K562 (cell line): ENCODE measurements around the gene UBXN11. TPM values are rescaled to one million over a fixed set of nuclear protein-coding genes. Genes with fewer than 3 reads are reported as not detected.

ENCODE experiments used
- CC2D1A ChIP-seq: fragments of 450-650 bp; IDR thresholded peaks from 2 replicates; pipeline ENCODE4 v1.6.1; 2017; ENCODE audit warnings: mild to moderate bottlenecking
- CREB1 ChIP-seq, 2 experiments: sonication (generic) in 1 of 2; formaldehyde crosslinking in 1 of 2; IDR thresholded peaks; 2 replicates each; pipeline versions ENCODE4 v1.6.1 to v1.8.0; 2012 to 2022; ENCODE audit warnings: inconsistent platforms in 1 of 2, mild to moderate bottlenecking in 1 of 2, missing genetic modification reagents in 1 of 2, moderate library complexity in 1 of 2
- FOXK1 ChIP-seq: sonication (generic); formaldehyde crosslinking; IDR thresholded peaks from 2 replicates; pipeline ENCODE4 v1.8.0; 2022; ENCODE audit warnings: missing genetic modification reagents, mild to moderate bottlenecking, borderline replicate concordance
- GABPA ChIP-seq: fragments of 200-800 bp; sonication (Bioruptor generic); conservative IDR thresholded peaks from 2 replicates; pipeline ENCODE4 v1.6.1; 2016; ENCODE audit warnings: low read depth, missing genetic modification characterization, missing compliant biosample characterization
- HNRNPK ChIP-seq: fragments of 200-400 bp; formaldehyde crosslinking; IDR thresholded peaks from one replicate; pipeline ENCODE4 v1.6.1; 2018; ENCODE audit warnings: mild to moderate bottlenecking, low read depth, low read length; ENCODE audit not compliant: poor library complexity, severe bottlenecking
- ILK ChIP-seq: fragments of 450-650 bp; IDR thresholded peaks from 2 replicates; pipeline ENCODE4 v1.6.1; 2016; ENCODE audit warnings: missing genetic modification characterization, low read depth, mild to moderate bottlenecking, missing compliant biosample characterization, moderate library complexity, borderline replicate concordance
- KLF16 ChIP-seq: IDR thresholded peaks from 2 replicates; pipeline ENCODE4 v1.6.1; 2016; ENCODE audit warnings: antibody characterized with exemption
- NFE2 ChIP-seq: IDR thresholded peaks from 2 replicates; pipeline ENCODE4 v1.6.1; 2014; ENCODE audit warnings: antibody characterized with exemption, low read depth
- PHB ChIP-seq: fragments of 250-450 bp; sonication (Bioruptor Pico); IDR thresholded peaks from 2 replicates; pipeline ENCODE4 v1.5.0; 2021
- PHF8 ChIP-seq: fragments of 200-600 bp; sonication (generic); IDR thresholded peaks from 2 replicates; pipeline ENCODE4 v1.6.1; 2012; ENCODE audit warnings: mixed run types, mild to moderate bottlenecking, inconsistent platforms, low read length, moderate library complexity, borderline replicate concordance
- RUNX1 ChIP-seq: sonication (generic); IDR thresholded peaks from 2 replicates; pipeline ENCODE4 v1.6.1; 2016; ENCODE audit warnings: antibody characterized with exemption, low read depth
- SRF ChIP-seq, 2 experiments: fragments of 250-450, 450-650 bp in 1 of 2; sonication (Bioruptor Pico) in 1 of 2; sonication (generic) in 1 of 2; formaldehyde crosslinking; IDR thresholded peaks; 2 replicates each; pipeline versions ENCODE4 v1.5.0 to v1.5.1; 2020 to 2022; ENCODE audit warnings: mild to moderate bottlenecking in 1 of 2, missing genetic modification reagents in 1 of 2
- TAL1 ChIP-seq: fragments of 450-650 bp; IDR thresholded peaks from 2 replicates; pipeline ENCODE4 v1.6.1; 2016; ENCODE audit warnings: mild to moderate bottlenecking
- TCF7L2 ChIP-seq: fragments of 150-350 bp; IDR thresholded peaks from 2 replicates; pipeline ENCODE4 v1.6.1; 2016; ENCODE audit warnings: low read depth, mild to moderate bottlenecking, low read length, moderate library complexity
- TFAM ChIP-seq: fragments of 250-450 bp; sonication (Bioruptor Pico); conservative IDR thresholded peaks from 2 replicates; pipeline ENCODE4 v1.5.0; 2021; ENCODE audit warnings: mild to moderate bottlenecking, moderate library complexity
- ZFX ChIP-seq: sonication (generic); formaldehyde crosslinking; IDR thresholded peaks from 2 replicates; pipeline ENCODE4 v1.8.0; 2022; ENCODE audit warnings: mild to moderate bottlenecking, missing genetic modification reagents, moderate library complexity
- ZNF316 ChIP-seq: fragments of 450-650 bp; IDR thresholded peaks from 2 replicates; pipeline ENCODE4 v1.6.1; 2016
- ZNF583 ChIP-seq: fragments of 250-450 bp; sonication (Bioruptor Pico); IDR thresholded peaks from 2 replicates; pipeline ENCODE4 v1.4.0; 2020
- polyA plus RNA-seq, 8 experiments: library from polyadenylated mRNA; depleted of rRNA in 4 of 8; stranded (reverse) in 5 of 8; unstranded in 3 of 8; fragments of >200 nt; fragmentation: Nextera tagmentation in 2 of 8; fragmentation: Illumina TruSeq in 1 of 8; extraction: Ambion mirVana in 2 of 8; extraction: Trizol in 1 of 8; gene quantifications; 2 replicates each; pipeline versions ENCODE4 v1.2.1 to v1.2.3, GENCODE V29; 2011 to 2014; ENCODE audit warnings: inconsistent platforms in 1 of 8, missing spikeins in 1 of 8
- total RNA-seq, 7 experiments: library from RNA; depleted of rRNA in 6 of 7; stranded (reverse); fragments of >200 nt in 6 of 7; fragmentation: Illumina TruSeq in 2 of 7; extraction: Trizol in 2 of 7; gene quantifications; 2 replicates each; pipeline versions ENCODE4 v1.2.1 to v1.2.3, GENCODE V29; 2011 to 2021; ENCODE audit warnings: low replicate concordance in 1 of 7
- TF ChIP-seq, protein P1 (sequence below), 2 experiments: IDR thresholded peaks in 1 of 2; conservative IDR thresholded peaks in 1 of 2; 2 replicates each; pipeline ENCODE4 v1.6.1; 2016; ENCODE audit warnings: low read depth in 2 of 2, mild to moderate bottlenecking in 1 of 2, missing compliant biosample characterization in 1 of 2, missing genetic modification characterization in 1 of 2, moderate library complexity in 1 of 2
- TF ChIP-seq, protein P2 (sequence below): sonication (generic); formaldehyde crosslinking; IDR thresholded peaks from 2 replicates; pipeline ENCODE4 v1.4.0; 2020; ENCODE audit warnings: mild to moderate bottlenecking, missing genetic modification reagents
- TF ChIP-seq, protein P3 (sequence below), 2 experiments: fragments of 450-650 bp in 1 of 2; sonication (generic) in 1 of 2; formaldehyde crosslinking; conservative IDR thresholded peaks; 2 replicates each; pipeline versions ENCODE4 v1.4.0 to v1.8.1; 2020 to 2022; ENCODE audit warnings: mild to moderate bottlenecking in 1 of 2, missing genetic modification reagents in 1 of 2
- TF ChIP-seq, protein P4 (sequence below): fragments of 450-650 bp; IDR thresholded peaks from 2 replicates; pipeline ENCODE4 v1.6.1; 2016

UBXN11 gene
- total and polyA plus RNA-seq, 9 of the 15 experiments (the other 6 are each of a cell fraction or from before 2014, with no cell fraction given): 0.48 to 34.3 (median 11.3) TPM

DNA sequence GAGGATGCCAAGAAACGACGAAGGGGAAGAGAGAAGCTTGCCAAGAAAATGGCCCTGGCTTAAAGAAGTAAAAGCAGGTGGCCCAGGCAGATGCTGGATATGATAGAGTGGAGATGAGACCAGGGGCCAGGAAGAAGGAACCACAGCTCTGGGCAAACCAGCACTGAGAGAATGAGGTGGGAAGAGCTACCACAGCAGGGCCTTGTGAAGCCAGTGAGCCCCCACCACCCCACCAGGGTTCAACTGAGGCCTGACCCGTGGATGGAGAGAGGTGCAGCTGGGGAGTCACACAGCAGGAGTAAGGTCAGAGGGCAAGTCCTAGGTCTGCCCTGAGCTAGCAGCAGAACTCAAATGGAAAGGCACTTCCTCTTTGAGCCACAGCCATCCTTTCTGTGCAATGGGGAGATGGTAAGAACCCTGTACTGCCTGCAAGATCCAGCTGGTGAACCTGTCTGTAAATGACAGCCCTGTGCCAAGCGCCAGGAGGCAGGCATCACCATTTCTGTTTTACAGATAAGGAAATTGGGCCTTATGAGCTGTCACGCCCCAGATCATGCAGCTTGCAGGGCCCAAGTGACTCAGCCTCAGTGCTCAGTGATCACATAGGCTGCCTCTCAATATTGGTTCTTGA is 18.0 kb downstream of the UBXN11 start (continued):
- TF ChIP-seq, protein P1, sequence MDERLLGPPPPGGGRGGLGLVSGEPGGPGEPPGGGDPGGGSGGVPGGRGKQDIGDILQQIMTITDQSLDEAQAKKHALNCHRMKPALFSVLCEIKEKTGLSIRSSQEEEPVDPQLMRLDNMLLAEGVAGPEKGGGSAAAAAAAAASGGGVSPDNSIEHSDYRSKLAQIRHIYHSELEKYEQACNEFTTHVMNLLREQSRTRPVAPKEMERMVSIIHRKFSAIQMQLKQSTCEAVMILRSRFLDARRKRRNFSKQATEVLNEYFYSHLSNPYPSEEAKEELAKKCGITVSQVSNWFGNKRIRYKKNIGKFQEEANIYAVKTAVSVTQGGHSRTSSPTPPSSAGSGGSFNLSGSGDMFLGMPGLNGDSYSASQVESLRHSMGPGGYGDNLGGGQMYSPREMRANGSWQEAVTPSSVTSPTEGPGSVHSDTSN (CRISPR knock-in tag; IDR thresholded peaks at IDR 0.05; ENCODE audit: low read depth): no peak
- TF ChIP-seq, protein P1 (tag; conservative IDR thresholded peaks at IDR 0.05; ENCODE audit: low read depth): no peak
- no peak for TF ChIP-seq TAL1
- TF ChIP-seq PHF8: no peak
- TF ChIP-seq SRF (CRISPR knock-in tag; IDR thresholded peaks at IDR 0.05): no peak
- no peak for TF ChIP-seq KLF16
- TF ChIP-seq PHB (CRISPR knock-in tag): no peak
- no peak for TF ChIP-seq RUNX1
- TF ChIP-seq, protein P2, sequence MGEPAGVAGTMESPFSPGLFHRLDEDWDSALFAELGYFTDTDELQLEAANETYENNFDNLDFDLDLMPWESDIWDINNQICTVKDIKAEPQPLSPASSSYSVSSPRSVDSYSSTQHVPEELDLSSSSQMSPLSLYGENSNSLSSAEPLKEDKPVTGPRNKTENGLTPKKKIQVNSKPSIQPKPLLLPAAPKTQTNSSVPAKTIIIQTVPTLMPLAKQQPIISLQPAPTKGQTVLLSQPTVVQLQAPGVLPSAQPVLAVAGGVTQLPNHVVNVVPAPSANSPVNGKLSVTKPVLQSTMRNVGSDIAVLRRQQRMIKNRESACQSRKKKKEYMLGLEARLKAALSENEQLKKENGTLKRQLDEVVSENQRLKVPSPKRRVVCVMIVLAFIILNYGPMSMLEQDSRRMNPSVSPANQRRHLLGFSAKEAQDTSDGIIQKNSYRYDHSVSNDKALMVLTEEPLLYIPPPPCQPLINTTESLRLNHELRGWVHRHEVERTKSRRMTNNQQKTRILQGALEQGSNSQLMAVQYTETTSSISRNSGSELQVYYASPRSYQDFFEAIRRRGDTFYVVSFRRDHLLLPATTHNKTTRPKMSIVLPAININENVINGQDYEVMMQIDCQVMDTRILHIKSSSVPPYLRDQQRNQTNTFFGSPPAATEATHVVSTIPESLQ (CRISPR knock-in tag): no peak
- no peak for TF ChIP-seq TFAM
- TF ChIP-seq TCF7L2: no peak
- peak; percentile 47 for TF ChIP-seq ZFX (CRISPR knock-in tag)
- TF ChIP-seq, protein P3, sequence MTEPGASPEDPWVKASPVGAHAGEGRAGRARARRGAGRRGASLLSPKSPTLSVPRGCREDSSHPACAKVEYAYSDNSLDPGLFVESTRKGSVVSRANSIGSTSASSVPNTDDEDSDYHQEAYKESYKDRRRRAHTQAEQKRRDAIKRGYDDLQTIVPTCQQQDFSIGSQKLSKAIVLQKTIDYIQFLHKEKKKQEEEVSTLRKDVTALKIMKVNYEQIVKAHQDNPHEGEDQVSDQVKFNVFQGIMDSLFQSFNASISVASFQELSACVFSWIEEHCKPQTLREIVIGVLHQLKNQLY (CRISPR knock-in tag; conservative IDR thresholded peaks at IDR 0.05): 0 out of 4 replicates have a peak, but pooled peaks of 1 of the 2 experiments have one; percentile 12
- TF ChIP-seq CREB1 (IDR thresholded peaks at IDR 0.05): peak; percentile 10; the same call in 1 of the 2 replicates
- TF ChIP-seq CREB1 (CRISPR knock-in tag; IDR thresholded peaks at IDR 0.05): no peak
- TF ChIP-seq, protein P4, sequence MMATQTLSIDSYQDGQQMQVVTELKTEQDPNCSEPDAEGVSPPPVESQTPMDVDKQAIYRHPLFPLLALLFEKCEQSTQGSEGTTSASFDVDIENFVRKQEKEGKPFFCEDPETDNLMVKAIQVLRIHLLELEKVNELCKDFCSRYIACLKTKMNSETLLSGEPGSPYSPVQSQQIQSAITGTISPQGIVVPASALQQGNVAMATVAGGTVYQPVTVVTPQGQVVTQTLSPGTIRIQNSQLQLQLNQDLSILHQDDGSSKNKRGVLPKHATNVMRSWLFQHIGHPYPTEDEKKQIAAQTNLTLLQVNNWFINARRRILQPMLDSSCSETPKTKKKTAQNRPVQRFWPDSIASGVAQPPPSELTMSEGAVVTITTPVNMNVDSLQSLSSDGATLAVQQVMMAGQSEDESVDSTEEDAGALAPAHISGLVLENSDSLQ: peak; percentile 74; the same call in 1 of the 2 replicates
- no peak for TF ChIP-seq FOXK1 (CRISPR knock-in tag)
- TF ChIP-seq ILK (tag): no peak
- TF ChIP-seq GABPA (tag): no peak
- no peak for TF ChIP-seq CC2D1A
- TF ChIP-seq NFE2: no peak
- peak; percentile 72 for TF ChIP-seq ZNF583
- no peak for TF ChIP-seq ZNF316
- no peak for TF ChIP-seq HNRNPK
